K562 (cell line): Measurements from ENCODE around the gene KCNK4. TPM values are rescaled to one million over a fixed set of nuclear protein-coding genes. Genes with fewer than 3 reads are reported as not detected.

Experiments
- ATAC-seq: fragments of 200-7000 bp; cut with Tn5 transposase; 3 replicates; pipeline ENCODE4 v1.9.1; 2020; ENCODE audit warnings: moderate library complexity
- BruUV-seq: library from RNA; stranded (reverse); fragments of 400-500 nt; replicated peaks from 2 replicates; lab custom pipeline; 2021; lab: Mats Ljungman, UMichigan
- CTCF ChIA-PET: fragments of 300-600 bp; formaldehyde crosslinking; extraction: SDS; loops from one replicate; lab custom pipeline; 2021; ENCODE audit warnings: low intra/inter-chr PET ratio; lab: Yijun Ruan, JAX
- POLR2A ChIA-PET: fragments of 300-600, 350-650 bp; sonication (Branson Sonifier 250); formaldehyde crosslinking; extraction: SDS; loops from one replicate; lab custom pipeline; 2021; ENCODE audit warnings: antibody characterized with exemption, inconsistent platforms; lab: Yijun Ruan, JAX
- DNase-seq, 4 experiments: peaks; one replicate each; pipeline versions ENCODE4 v3.0.0 to v3.0.0-alpha.2; 2011 to 2018; ENCODE audit warnings: low spot score in 3 of 4, mixed read lengths in 3 of 4; ENCODE audit errors: extremely low read depth in 1 of 4
- FAIRE-seq: peaks from 2 replicates; lab custom pipeline; 2011; peaks lifted over from hg19 to GRCh38; lab: Jason Lieb, UNC
- H2AFZ ChIP-seq: 2 replicates; pipeline ENCODE4 v1.6.0; 2011; ENCODE audit warnings: low read depth, low read length, control low read depth, inconsistent platforms
- H3K27ac ChIP-seq: fragments of 200-600 bp; 3 replicates; pipeline ENCODE4 v1.8.0; 2011; ENCODE audit warnings: low read depth, mild to moderate bottlenecking, control low read depth, inconsistent platforms, low read length, moderate library complexity, mixed read lengths; ENCODE audit errors: extremely low read depth
- H3K27me3 ChIP-seq, 2 experiments: fragments of 300-600 bp in 1 of 2; 2 replicates in 1 of 2; 3 replicates in 1 of 2; pipeline versions ENCODE4 v1.6.0 to v1.8.0; 2011; ENCODE audit warnings: inconsistent platforms in 2 of 2, low read length in 2 of 2, mild to moderate bottlenecking in 1 of 2, mixed read lengths in 1 of 2, moderate library complexity in 1 of 2; ENCODE audit not compliant: control insufficient read depth in 2 of 2, insufficient read depth in 2 of 2
- H3K36me3 ChIP-seq: fragments of 300-600 bp; 3 replicates; pipeline ENCODE4 v1.8.0; 2011; ENCODE audit warnings: mild to moderate bottlenecking, low read length, inconsistent platforms; ENCODE audit not compliant: control insufficient read depth, insufficient read depth
- H3K4me1 ChIP-seq, 2 experiments: fragments of 200-600 bp in 1 of 2; replicated peaks in 1 of 2; 2 replicates in 1 of 2; 3 replicates in 1 of 2; pipeline versions ENCODE4 v1.5.1 to v1.8.0; 2011; ENCODE audit warnings: inconsistent platforms in 2 of 2, low read length in 2 of 2, mild to moderate bottlenecking in 1 of 2, mixed read lengths in 1 of 2, moderate library complexity in 1 of 2; ENCODE audit not compliant: control insufficient read depth in 2 of 2, insufficient read depth in 2 of 2
- H3K4me2 ChIP-seq: 2 replicates; pipeline ENCODE4 v1.6.1; 2011; ENCODE audit warnings: low read length, control low read depth, inconsistent platforms, mixed read lengths; ENCODE audit not compliant: insufficient read depth
- H3K4me3 ChIP-seq: fragments of 200-600 bp; sonication (generic), shearing (Covaris generic); 2 replicates; pipeline ENCODE4 v1.5.1; 2016; ENCODE audit warnings: control low read depth, inconsistent platforms
- H3K79me2 ChIP-seq: fragments of 200-600 bp; 3 replicates; pipeline ENCODE4 v1.8.0; 2011; ENCODE audit warnings: low read length, inconsistent platforms; ENCODE audit not compliant: control insufficient read depth, insufficient read depth
- H3K9ac ChIP-seq, 2 experiments: 2 replicates each; pipeline versions ENCODE4 v1.6.0 to v1.6.1; 2011; ENCODE audit warnings: low read depth in 2 of 2, low read length in 2 of 2, control low read depth in 1 of 2, inconsistent platforms in 1 of 2, mild to moderate bottlenecking in 1 of 2, mixed read lengths in 1 of 2; ENCODE audit not compliant: insufficient read depth in 1 of 2
- H3K9me1 ChIP-seq: one replicate; pipeline ENCODE4 v1.6.0; 2011; ENCODE audit warnings: inconsistent platforms, mild to moderate bottlenecking, low read length, moderate library complexity; ENCODE audit not compliant: control insufficient read depth, insufficient read depth
- H3K9me3 ChIP-seq: replicated peaks from 2 replicates; pipeline ENCODE4 v1.5.1; 2011; ENCODE audit warnings: low read depth, low read length, inconsistent platforms; ENCODE audit not compliant: control insufficient read depth, insufficient read depth
- H4K20me1 ChIP-seq: replicated peaks from 2 replicates; pipeline ENCODE4 v1.6.1; 2011; ENCODE audit warnings: low read length, inconsistent platforms, mixed read lengths; ENCODE audit not compliant: control insufficient read depth, insufficient read depth
- EGR1 ChIP-seq: fragments of 450-650 bp; conservative IDR thresholded peaks from 2 replicates; pipeline ENCODE4 v1.6.1; 2017; ENCODE audit warnings: mild to moderate bottlenecking
- ETS2 ChIP-seq: IDR thresholded peaks from 2 replicates; pipeline ENCODE4 v1.6.1; 2016; ENCODE audit warnings: borderline replicate concordance, missing genetic modification characterization, mild to moderate bottlenecking, moderate library complexity, missing compliant biosample characterization; ENCODE audit not compliant: poor library complexity, severe bottlenecking
- EWSR1 ChIP-seq: fragments of 450-650 bp; IDR thresholded peaks from 2 replicates; pipeline ENCODE4 v1.6.1; 2018; ENCODE audit warnings: borderline replicate concordance, mild to moderate bottlenecking, low read depth, moderate library complexity; ENCODE audit not compliant: partially characterized antibody
- FOXJ3 ChIP-seq: sonication (generic); formaldehyde crosslinking; IDR thresholded peaks from 2 replicates; pipeline ENCODE4 v1.4.0; 2020; ENCODE audit warnings: mild to moderate bottlenecking, missing genetic modification reagents
- MTA2 ChIP-seq: fragments of 450-650 bp; IDR thresholded peaks from 2 replicates; pipeline ENCODE4 v1.6.1; 2016; ENCODE audit warnings: low read depth
- MTF1 ChIP-seq: fragments of 250-450 bp; sonication (Bioruptor Pico); IDR thresholded peaks from 2 replicates; pipeline ENCODE4 v1.9.0; 2021; ENCODE audit warnings: moderate library complexity, mild to moderate bottlenecking, inconsistent platforms, borderline replicate concordance
- OTX1 ChIP-seq: fragments of 450-650 bp; formaldehyde crosslinking; IDR thresholded peaks from 2 replicates; pipeline ENCODE4 v1.4.0; 2022; ENCODE audit warnings: mild to moderate bottlenecking
- PHB2 ChIP-seq: fragments of 450-650 bp; IDR thresholded peaks from 2 replicates; pipeline ENCODE4 v1.6.1; 2017; ENCODE audit warnings: low read depth
- PHF21A ChIP-seq: fragments of 450-650 bp; IDR thresholded peaks from 2 replicates; pipeline ENCODE4 v1.6.1; 2017; ENCODE audit warnings: low read depth, borderline replicate concordance
- RBM14 ChIP-seq: fragments of 200-400 bp; formaldehyde crosslinking; IDR thresholded peaks from 2 replicates; pipeline ENCODE4 v1.6.1; 2018; ENCODE audit warnings: low read depth, mild to moderate bottlenecking, low read length, moderate library complexity, borderline replicate concordance; ENCODE audit not compliant: insufficient read depth
- RBM25 ChIP-seq: fragments of 200-400 bp; formaldehyde crosslinking; IDR thresholded peaks from 2 replicates; pipeline ENCODE4 v1.6.1; 2018; ENCODE audit warnings: low read length, low read depth, moderate library complexity; ENCODE audit not compliant: severe bottlenecking
- ZKSCAN3 ChIP-seq: fragments of 250-450 bp; sonication (Bioruptor Pico); IDR thresholded peaks from 2 replicates; pipeline ENCODE4 v1.4.0; 2020
- ZNF133 ChIP-seq: fragments of 250-450 bp; sonication (Bioruptor Pico); IDR thresholded peaks from 2 replicates; pipeline ENCODE4 v1.4.0; 2020; ENCODE audit warnings: mild to moderate bottlenecking
- ZNF224 ChIP-seq: sonication (generic); formaldehyde crosslinking; IDR thresholded peaks from 2 replicates; pipeline ENCODE4 v1.8.0; 2022; ENCODE audit warnings: mild to moderate bottlenecking, missing genetic modification reagents
- ZNF263 ChIP-seq: sonication (generic); formaldehyde crosslinking; IDR thresholded peaks from 2 replicates; pipeline ENCODE4 v1.8.0; 2022; ENCODE audit warnings: mild to moderate bottlenecking, missing genetic modification reagents, borderline replicate concordance
- WGBS: fragments of 100-300 bp; shearing (Covaris generic); methylation state at CpG from one replicate; pipeline ENCODE4 v1.1.6; 2016; ENCODE audit warnings: low coverage, mixed read lengths; ENCODE audit not compliant: insufficient coverage; ENCODE audit errors: missing lambda C conversion rate; 5-methylcytosine and 5-hydroxymethylcytosine counted together
- in situ Hi-C: fragments of 300-500 bp; cut with MboI; formaldehyde crosslinking; loops from 4 replicates; pipeline ENCODE4 v1.15.0; 2018; ENCODE audit warnings: inconsistent platforms, mixed read lengths
- intact Hi-C: fragments of 100-400 bp; cut with micrococcal nuclease; formaldehyde crosslinking; loops from 2 replicates; pipeline ENCODE4 v1.14.2; 2022
- polyA plus RNA-seq, 8 experiments: library from polyadenylated mRNA; depleted of rRNA in 4 of 8; stranded (reverse) in 5 of 8; unstranded in 3 of 8; fragments of >200 nt; fragmentation: Nextera tagmentation in 2 of 8; fragmentation: Illumina TruSeq in 1 of 8; extraction: Ambion mirVana in 2 of 8; extraction: Trizol in 1 of 8; gene quantifications; 2 replicates each; pipeline versions ENCODE4 v1.2.1 to v1.2.3, GENCODE V29; 2011 to 2014; ENCODE audit warnings: inconsistent platforms in 1 of 8, missing spikeins in 1 of 8
- total RNA-seq, 7 experiments: library from RNA; depleted of rRNA in 6 of 7; stranded (reverse); fragments of >200 nt in 6 of 7; fragmentation: Illumina TruSeq in 2 of 7; extraction: Trizol in 2 of 7; gene quantifications; 2 replicates each; pipeline versions ENCODE4 v1.2.1 to v1.2.3, GENCODE V29; 2011 to 2021; ENCODE audit warnings: low replicate concordance in 1 of 7
- TF ChIP-seq, protein P1 (sequence below): sonication (generic); formaldehyde crosslinking; IDR thresholded peaks from 2 replicates; pipeline ENCODE4 v1.8.0; 2022; ENCODE audit warnings: mild to moderate bottlenecking, missing genetic modification reagents
- TF ChIP-seq, protein P2 (sequence below): sonication (generic); IDR thresholded peaks from 2 replicates; pipeline ENCODE4 v1.6.1; 2016
- TF ChIP-seq, protein P3 (sequence below): fragments of 450-650 bp; IDR thresholded peaks from 2 replicates; pipeline ENCODE4 v1.6.1; 2016; ENCODE audit warnings: low read depth, mild to moderate bottlenecking, moderate library complexity
- TF ChIP-seq, protein P4 (sequence below): fragments of 450-650 bp; IDR thresholded peaks from 2 replicates; pipeline ENCODE4 v1.6.1; 2016; ENCODE audit warnings: mild to moderate bottlenecking

The KCNK4 gene
- total and polyA plus RNA-seq, 9 of the 15 experiments (the other 6 are each of a cell fraction or from before 2014, with no cell fraction given): not detected

DNA sequence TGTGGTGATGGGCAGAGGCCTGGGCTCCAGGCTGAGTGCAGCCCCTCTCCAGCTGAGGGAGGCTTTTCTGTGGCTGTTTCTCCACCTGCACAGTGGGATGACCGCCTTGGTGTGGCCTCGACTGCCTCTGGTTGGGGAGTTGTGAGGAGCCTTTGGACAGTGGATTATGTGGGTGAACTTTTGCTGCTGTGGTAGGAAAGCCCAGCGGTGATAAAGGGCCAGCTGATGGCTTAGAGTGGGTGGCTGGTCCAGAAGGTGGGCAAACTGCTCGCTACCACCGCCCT is 12.9 kb downstream of the KCNK4 start:
- H3K27ac ChIP-seq: peak overlapping the region; percentile 100
- intact Hi-C loops: loop anchor here (1.0 to 10.0 kb wide), 6 partner anchors 33 to 469 kb away; partner anchors contain the start of genes FKBP2, MARK2, PPP1R14B and STIP1
- in situ Hi-C loops: no loop called here
- peaks cover 32% of the 10 kb centered on the region for H3K79me2 ChIP-seq
- peaks cover 32 to 58% of the 10 kb centered on the region in 2 experiments for H3K4me1 ChIP-seq
- H3K4me2 ChIP-seq: peak overlapping the region; percentile 93
- ChIA-PET CTCF (interaction anchor here (1.4 kb wide), 1 partner anchor 100 kb away, joined by 10 read pairs; no protein-coding TSS in a partner anchor), POLR2A (interaction anchor here (0.6 to 5.8 kb wide), 14 partner anchors 14 to 1196 kb away, joined by 3 to 68 read pairs (median 4); partner anchors contain the start of genes BAD, FERMT3, NUDT22 and PPP1R14B)
- ATAC-seq (no peak), FAIRE-seq (no peak), DNase-seq (no peak)
- no peaks in the 10 kb centered on the region for H3K9me3 ChIP-seq
- peaks cover 5% of the 10 kb centered on the region for H3K9me1 ChIP-seq
- TF ChIP-seq, protein P1, sequence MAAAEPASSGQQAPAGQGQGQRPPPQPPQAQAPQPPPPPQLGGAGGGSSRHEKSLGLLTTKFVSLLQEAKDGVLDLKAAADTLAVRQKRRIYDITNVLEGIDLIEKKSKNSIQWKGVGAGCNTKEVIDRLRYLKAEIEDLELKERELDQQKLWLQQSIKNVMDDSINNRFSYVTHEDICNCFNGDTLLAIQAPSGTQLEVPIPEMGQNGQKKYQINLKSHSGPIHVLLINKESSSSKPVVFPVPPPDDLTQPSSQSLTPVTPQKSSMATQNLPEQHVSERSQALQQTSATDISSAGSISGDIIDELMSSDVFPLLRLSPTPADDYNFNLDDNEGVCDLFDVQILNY (CRISPR knock-in tag): no peak
- TF ChIP-seq PHF21A (no peak), MTA2 (no peak), OTX1 (CRISPR knock-in tag) (no peak), MTF1 (CRISPR knock-in tag) (no peak), ZNF224 (no peak), RBM25 (no peak), EWSR1 (no peak), ZKSCAN3 (no peak), ETS2 (tag) (no peak), FOXJ3 (CRISPR knock-in tag) (no peak), RBM14 (no peak), PHB2 (no peak), EGR1 (no peak), ZNF133 (CRISPR knock-in tag) (no peak), ZNF263 (CRISPR knock-in tag) (no peak)
- TF ChIP-seq, protein P2, sequence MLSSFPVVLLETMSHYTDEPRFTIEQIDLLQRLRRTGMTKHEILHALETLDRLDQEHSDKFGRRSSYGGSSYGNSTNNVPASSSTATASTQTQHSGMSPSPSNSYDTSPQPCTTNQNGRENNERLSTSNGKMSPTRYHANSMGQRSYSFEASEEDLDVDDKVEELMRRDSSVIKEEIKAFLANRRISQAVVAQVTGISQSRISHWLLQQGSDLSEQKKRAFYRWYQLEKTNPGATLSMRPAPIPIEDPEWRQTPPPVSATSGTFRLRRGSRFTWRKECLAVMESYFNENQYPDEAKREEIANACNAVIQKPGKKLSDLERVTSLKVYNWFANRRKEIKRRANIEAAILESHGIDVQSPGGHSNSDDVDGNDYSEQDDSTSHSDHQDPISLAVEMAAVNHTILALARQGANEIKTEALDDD: no peak
- TF ChIP-seq, protein P3, sequence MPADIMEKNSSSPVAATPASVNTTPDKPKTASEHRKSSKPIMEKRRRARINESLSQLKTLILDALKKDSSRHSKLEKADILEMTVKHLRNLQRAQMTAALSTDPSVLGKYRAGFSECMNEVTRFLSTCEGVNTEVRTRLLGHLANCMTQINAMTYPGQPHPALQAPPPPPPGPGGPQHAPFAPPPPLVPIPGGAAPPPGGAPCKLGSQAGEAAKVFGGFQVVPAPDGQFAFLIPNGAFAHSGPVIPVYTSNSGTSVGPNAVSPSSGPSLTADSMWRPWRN: no peak
- TF ChIP-seq, protein P4, sequence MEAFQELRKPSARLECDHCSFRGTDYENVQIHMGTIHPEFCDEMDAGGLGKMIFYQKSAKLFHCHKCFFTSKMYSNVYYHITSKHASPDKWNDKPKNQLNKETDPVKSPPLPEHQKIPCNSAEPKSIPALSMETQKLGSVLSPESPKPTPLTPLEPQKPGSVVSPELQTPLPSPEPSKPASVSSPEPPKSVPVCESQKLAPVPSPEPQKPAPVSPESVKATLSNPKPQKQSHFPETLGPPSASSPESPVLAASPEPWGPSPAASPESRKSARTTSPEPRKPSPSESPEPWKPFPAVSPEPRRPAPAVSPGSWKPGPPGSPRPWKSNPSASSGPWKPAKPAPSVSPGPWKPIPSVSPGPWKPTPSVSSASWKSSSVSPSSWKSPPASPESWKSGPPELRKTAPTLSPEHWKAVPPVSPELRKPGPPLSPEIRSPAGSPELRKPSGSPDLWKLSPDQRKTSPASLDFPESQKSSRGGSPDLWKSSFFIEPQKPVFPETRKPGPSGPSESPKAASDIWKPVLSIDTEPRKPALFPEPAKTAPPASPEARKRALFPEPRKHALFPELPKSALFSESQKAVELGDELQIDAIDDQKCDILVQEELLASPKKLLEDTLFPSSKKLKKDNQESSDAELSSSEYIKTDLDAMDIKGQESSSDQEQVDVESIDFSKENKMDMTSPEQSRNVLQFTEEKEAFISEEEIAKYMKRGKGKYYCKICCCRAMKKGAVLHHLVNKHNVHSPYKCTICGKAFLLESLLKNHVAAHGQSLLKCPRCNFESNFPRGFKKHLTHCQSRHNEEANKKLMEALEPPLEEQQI: no peak
- no peaks in the 10 kb centered on the region; a peak in 1 of 5 replicates for H3K27me3 ChIP-seq
- BruUV-seq: no TSS peak
- peak overlapping the region; percentile 93; the same call in 1 of the 2 replicates for H2AFZ ChIP-seq
- peak overlapping the region; percentile 72 for H3K4me3 ChIP-seq
- H3K9ac ChIP-seq: peak overlapping the region; percentile 94 to 100
- H4K20me1 ChIP-seq: no peaks in the 10 kb centered on the region; the same call in 1 of the 2 replicates
- 41% methylated on average over 5 of the region's 5 CpGs for WGBS
- peaks cover 22% of the 10 kb centered on the region; the same call in 2 of the 3 replicates for H3K36me3 ChIP-seq
